Fibroblast of lung (primary cell): Measurements from ENCODE around the gene COP1. TPM values are rescaled to one million over a fixed set of nuclear protein-coding genes. Genes with fewer than 3 reads are reported as not detected.

Experiments
- DNase-seq, 2 donors: peaks; one replicate each; pipeline versions ENCODE4 v3.0.0 to v3.0.0-alpha.2; 2010; ENCODE audit warnings: low read depth in 2 of 2
- H2AFZ ChIP-seq: 2 replicates; pipeline ENCODE4 v1.5.1; 2012; ENCODE audit warnings: low read length, control low read depth, inconsistent platforms
- H3K27ac ChIP-seq: 2 replicates; pipeline ENCODE4 v1.5.1; 2011; ENCODE audit warnings: low read length, control low read depth; ENCODE audit not compliant: insufficient read depth
- H3K27me3 ChIP-seq: 2 replicates; pipeline ENCODE4 v1.5.1; 2011; ENCODE audit warnings: mild to moderate bottlenecking, low read length; ENCODE audit not compliant: control insufficient read depth, insufficient read depth
- H3K36me3 ChIP-seq: 2 replicates; pipeline ENCODE4 v1.5.1; 2011; ENCODE audit warnings: low read length; ENCODE audit not compliant: control insufficient read depth, insufficient read depth
- H3K4me1 ChIP-seq: 2 replicates; pipeline ENCODE4 v1.5.1; 2011; ENCODE audit warnings: low read length; ENCODE audit not compliant: control insufficient read depth, insufficient read depth; ENCODE audit errors: extremely low read depth
- H3K4me2 ChIP-seq: 2 replicates; pipeline ENCODE4 v1.5.1; 2011; ENCODE audit warnings: low read length, control low read depth; ENCODE audit not compliant: insufficient read depth; ENCODE audit errors: extremely low read depth
- H3K4me3 ChIP-seq, 4 experiments: fragments of 200-600 bp in 1 of 4; sonication (generic) in 1 of 4; replicated peaks in 1 of 4; 2 replicates each; pipeline ENCODE4 v1.5.1; 2011 to 2016; ENCODE audit warnings: low read length in 4 of 4, low read depth in 3 of 4, mild to moderate bottlenecking in 3 of 4, control low read depth in 2 of 4, inconsistent platforms in 1 of 4, mixed read lengths in 1 of 4; ENCODE audit not compliant: insufficient read depth in 1 of 4; ENCODE audit errors: control extremely low read depth in 1 of 4
- H3K79me2 ChIP-seq: 2 replicates; pipeline ENCODE4 v1.5.1; 2012; ENCODE audit warnings: mild to moderate bottlenecking, low read length, inconsistent platforms; ENCODE audit not compliant: control insufficient read depth, insufficient read depth
- H3K9ac ChIP-seq: 2 replicates; pipeline ENCODE4 v1.5.1; 2011; ENCODE audit warnings: mild to moderate bottlenecking, low read length, control low read depth; ENCODE audit not compliant: insufficient read depth
- H3K9me3 ChIP-seq: 2 replicates; pipeline ENCODE4 v1.5.1; 2012; ENCODE audit warnings: low read depth, low read length; ENCODE audit not compliant: control insufficient read depth, insufficient read depth
- H4K20me1 ChIP-seq: 2 replicates; pipeline ENCODE4 v1.5.1; 2011; ENCODE audit warnings: low read length; ENCODE audit not compliant: control insufficient read depth, insufficient read depth; ENCODE audit errors: extremely low read depth
- EZH2 ChIP-seq: IDR thresholded peaks from 2 replicates; pipeline ENCODE4 v1.5.1; 2012; ENCODE audit warnings: low read length, control low read depth, mild to moderate bottlenecking; ENCODE audit errors: missing control alignments
- polyA plus RNA-seq, 2 donors: library from polyadenylated mRNA; depleted of rRNA in 1 of 2; stranded (reverse) in 1 of 2; unstranded in 1 of 2; fragments of >200 nt; gene quantifications; 2 replicates each; pipeline ENCODE4 v1.2.1, GENCODE V29; 2011 to 2012; ENCODE audit warnings: missing spikeins in 1 of 2
- total RNA-seq: library from RNA; depleted of rRNA; stranded (reverse); fragments of >200 nt; gene quantifications from 2 replicates; pipeline ENCODE4 v1.2.1, GENCODE V29; 2014
- TF ChIP-seq, protein P1 (sequence below), 2 donors: IDR thresholded peaks in 1 of 2; conservative IDR thresholded peaks in 1 of 2; 1 replicate in 1 of 2; 2 replicates in 1 of 2; pipeline ENCODE4 v1.5.1; 2011 to 2012; ENCODE audit warnings: low read length in 2 of 2, control low read depth in 1 of 2, inconsistent platforms in 1 of 2, low read depth in 1 of 2, mild to moderate bottlenecking in 1 of 2

The COP1 gene
- total and polyA plus RNA-seq, 2 donors (not counting 1 experiment from before 2014, with no cell fraction given): 42.0 to 48.1 TPM

GRCh38 chr1:176227579-176227978 is 20.5 kb upstream of the COP1 start:
- no peak overlapping the region for H3K27ac ChIP-seq
- no peak overlapping the region for H2AFZ ChIP-seq
- H4K20me1 ChIP-seq: no peaks in the 10 kb centered on the region
- H3K9ac ChIP-seq: no peak overlapping the region
- no peaks in the 10 kb centered on the region for H3K9me3 ChIP-seq
- TF ChIP-seq, protein P1, sequence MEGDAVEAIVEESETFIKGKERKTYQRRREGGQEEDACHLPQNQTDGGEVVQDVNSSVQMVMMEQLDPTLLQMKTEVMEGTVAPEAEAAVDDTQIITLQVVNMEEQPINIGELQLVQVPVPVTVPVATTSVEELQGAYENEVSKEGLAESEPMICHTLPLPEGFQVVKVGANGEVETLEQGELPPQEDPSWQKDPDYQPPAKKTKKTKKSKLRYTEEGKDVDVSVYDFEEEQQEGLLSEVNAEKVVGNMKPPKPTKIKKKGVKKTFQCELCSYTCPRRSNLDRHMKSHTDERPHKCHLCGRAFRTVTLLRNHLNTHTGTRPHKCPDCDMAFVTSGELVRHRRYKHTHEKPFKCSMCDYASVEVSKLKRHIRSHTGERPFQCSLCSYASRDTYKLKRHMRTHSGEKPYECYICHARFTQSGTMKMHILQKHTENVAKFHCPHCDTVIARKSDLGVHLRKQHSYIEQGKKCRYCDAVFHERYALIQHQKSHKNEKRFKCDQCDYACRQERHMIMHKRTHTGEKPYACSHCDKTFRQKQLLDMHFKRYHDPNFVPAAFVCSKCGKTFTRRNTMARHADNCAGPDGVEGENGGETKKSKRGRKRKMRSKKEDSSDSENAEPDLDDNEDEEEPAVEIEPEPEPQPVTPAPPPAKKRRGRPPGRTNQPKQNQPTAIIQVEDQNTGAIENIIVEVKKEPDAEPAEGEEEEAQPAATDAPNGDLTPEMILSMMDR (conservative IDR thresholded peaks at IDR 0.05 in 1 of 2, IDR thresholded peaks at IDR 0.05 in 1 of 2; ENCODE audit: low read depth in 1 of 2, low read length in 2 of 2): no peak
- no peak for TF ChIP-seq EZH2
- no peak overlapping the region for H3K4me2 ChIP-seq
- H3K4me3 ChIP-seq: no peak overlapping the region
- no peak for DNase-seq
- H3K79me2 ChIP-seq: no peaks in the 10 kb centered on the region
- no peaks in the 10 kb centered on the region for H3K4me1 ChIP-seq
- H3K27me3 ChIP-seq: no peaks in the 10 kb centered on the region
- H3K36me3 ChIP-seq: no peaks in the 10 kb centered on the region

GRCh38 chr1:176225911-176226310 is 18.8 kb upstream of the COP1 start:
- H3K4me3 ChIP-seq: no peak overlapping the region
- no peak overlapping the region for H2AFZ ChIP-seq
- H3K79me2 ChIP-seq: no peaks in the 10 kb centered on the region
- H4K20me1 ChIP-seq: no peaks in the 10 kb centered on the region
- H3K27ac ChIP-seq: no peak overlapping the region
- no peaks in the 10 kb centered on the region for H3K9me3 ChIP-seq
- no peaks in the 10 kb centered on the region for H3K27me3 ChIP-seq
- TF ChIP-seq EZH2: no peak
- TF ChIP-seq, protein P1 (conservative IDR thresholded peaks at IDR 0.05 in 1 of 2, IDR thresholded peaks at IDR 0.05 in 1 of 2; ENCODE audit: low read depth in 1 of 2, low read length in 2 of 2): no peak
- no peaks in the 10 kb centered on the region for H3K36me3 ChIP-seq
- H3K9ac ChIP-seq: no peak overlapping the region
- no peak for DNase-seq
- H3K4me2 ChIP-seq: no peak overlapping the region
- H3K4me1 ChIP-seq: no peaks in the 10 kb centered on the region

DNA sequence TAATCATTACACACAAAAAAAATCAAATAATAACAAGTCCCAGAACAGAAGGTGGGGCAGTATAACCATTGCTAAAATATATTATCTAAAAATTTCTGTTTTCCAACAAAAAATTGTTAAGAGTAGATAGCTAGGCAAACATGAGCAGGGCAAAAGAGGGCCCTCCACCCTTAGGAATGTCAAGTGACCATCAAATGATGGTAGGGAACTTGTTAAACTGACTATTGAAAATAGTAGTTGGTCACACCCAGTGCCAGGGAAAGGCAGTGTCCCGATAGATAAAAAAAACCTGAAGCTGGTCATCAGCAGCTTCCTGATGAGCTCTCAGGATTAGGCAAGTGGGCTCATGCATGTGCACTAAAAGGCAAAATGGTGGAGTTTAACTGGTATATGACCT is 18.4 kb upstream of the COP1 start:
- Histone ChIP-seq H3K27ac (no peak overlapping the region), H3K9ac (no peak overlapping the region), H3K9me3 (no peaks in the 10 kb centered on the region), H3K4me2 (no peak overlapping the region), H2AFZ (no peak overlapping the region), H3K79me2 (no peaks in the 10 kb centered on the region), H4K20me1 (no peaks in the 10 kb centered on the region), H3K27me3 (no peaks in the 10 kb centered on the region), H3K4me3 (no peak overlapping the region), H3K4me1 (no peaks in the 10 kb centered on the region), H3K36me3 (no peaks in the 10 kb centered on the region)
- TF ChIP-seq EZH2: no peak
- TF ChIP-seq, protein P1 (conservative IDR thresholded peaks at IDR 0.05 in 1 of 2, IDR thresholded peaks at IDR 0.05 in 1 of 2; ENCODE audit: low read depth in 1 of 2, low read length in 2 of 2): no peak
- DNase-seq: no peak
